Hepatic stellate cell (primary cell): ENCODE results near the gene GJD2.

Experiments used
- DNase-seq: peaks from one replicate; pipeline ENCODE4 v3.0.0; 2011; ENCODE audit warnings: low spot score

The GJD2 gene

GRCh38 chr15:34773013-34773412 is 18.2 kb upstream of the GJD2 start:
- DNase-seq = no peak

- no peak for DNase-seq
Observed at GRCh38 chr15:34772312-34772711, 17.5 kb upstream of the GJD2 start.

GRCh38 chr15:34769711-34770110 is 14.9 kb upstream of the GJD2 start:
- no peak for DNase-seq

- DNase-seq = no peak
Observed at GRCh38 chr15:34768530-34768929, 13.7 kb upstream of the GJD2 start.

- DNase-seq = no peak
Observed at GRCh38 chr15:34765741-34766140, 10.9 kb upstream of the GJD2 start.

- DNase-seq = no peak
Observed at GRCh38 chr15:34760909-34761308, 6.1 kb upstream of the GJD2 start.

GRCh38 chr15:34759992-34760391 is 5.2 kb upstream of the GJD2 start:
- no peak for DNase-seq

GRCh38 chr15:34759347-34759746 is 4.5 kb upstream of the GJD2 start:
- DNase-seq = no peak

GRCh38 chr15:34757262-34757661 is 2.5 kb upstream of the GJD2 start:
- no peak for DNase-seq

GRCh38 chr15:34755419-34755773 is 598 bp upstream of the GJD2 start:
- no peak for DNase-seq

- DNase-seq = no peak
Observed at GRCh38 chr15:34754171-34754601, 612 bp downstream of the GJD2 start.

- peak; percentile 65 for DNase-seq
Observed at GRCh38 chr15:34753236-34753894, 1.4 kb downstream of the GJD2 start.

GRCh38 chr15:34749691-34750090 is 5.1 kb downstream of the GJD2 start:
- no peak for DNase-seq

GRCh38 chr15:34739346-34739745 is 15.5 kb downstream of the GJD2 start:
- DNase-seq = no peak

GRCh38 chr15:34738002-34738401 is 16.8 kb downstream of the GJD2 start:
- DNase-seq = no peak

GRCh38 chr15:34737477-34737876 is 17.3 kb downstream of the GJD2 start:
- DNase-seq = peak; percentile 16

- no peak for DNase-seq
Observed at GRCh38 chr15:34734303-34734702, 20.5 kb downstream of the GJD2 start.

- no peak for DNase-seq
Observed at GRCh38 chr15:34733621-34734020, 21.2 kb downstream of the GJD2 start.

GRCh38 chr15:34732430-34732829 is 22.4 kb downstream of the GJD2 start:
- no peak for DNase-seq

- DNase-seq = no peak
Observed at GRCh38 chr15:34730701-34731100, 24.1 kb downstream of the GJD2 start.

- peak; percentile 11 for DNase-seq
Observed at GRCh38 chr15:34729886-34730285, 24.9 kb downstream of the GJD2 start.

- no peak for DNase-seq
Observed at GRCh38 chr15:34729056-34729455, 25.7 kb downstream of the GJD2 start.

- DNase-seq = peak; percentile 57
Observed at GRCh38 chr15:34726406-34727100, 28.2 kb downstream of the GJD2 start.

- DNase-seq = peak; percentile 9
Observed at GRCh38 chr15:34725556-34725955, 29.2 kb downstream of the GJD2 start.
